Mesothelial cell of epicardium (in vitro differentiated cells): ENCODE measurements around the gene COL12A1. TPM values are rescaled to one million over a fixed set of nuclear protein-coding genes. Genes with fewer than 3 reads are reported as not detected.

ENCODE experiments used
- DNase-seq, 2 experiments: peaks; one replicate each; pipeline ENCODE4 v3.0.0; 2021; ENCODE audit warnings: low spot score in 2 of 2; ENCODE audit not compliant: unreplicated experiment in 2 of 2
- H3K27ac Mint-ChIP-seq: 2 replicates; pipeline ENCODE4 v1.8.0; 2021; ENCODE audit warnings: mixed read lengths
- H3K27me3 Mint-ChIP-seq: 2 replicates; pipeline ENCODE4 v1.8.0; 2021; ENCODE audit warnings: low read depth, mixed read lengths
- H3K36me3 Mint-ChIP-seq: 2 replicates; pipeline ENCODE4 v1.8.0; 2021; ENCODE audit warnings: mixed read lengths
- H3K4me1 Mint-ChIP-seq: 2 replicates; pipeline ENCODE4 v1.8.0; 2021; ENCODE audit warnings: mixed read lengths
- H3K4me3 Mint-ChIP-seq: 2 replicates; pipeline ENCODE4 v1.8.0; 2021; ENCODE audit warnings: mild to moderate bottlenecking, moderate library complexity, mixed read lengths
- H3K9me3 Mint-ChIP-seq: 2 replicates; pipeline ENCODE4 v1.8.0; 2021; ENCODE audit warnings: mixed read lengths
- CTCF ChIP-seq: fragments of 200-600 bp; sonication (generic); IDR thresholded peaks from one replicate; pipeline ENCODE4 v1.5.0; 2021; ENCODE audit warnings: antibody characterized with exemption; ENCODE audit not compliant: unreplicated experiment
- total RNA-seq: library from RNA; stranded (reverse); gene quantifications from 3 replicates; pipeline ENCODE4 v1.2.1, GENCODE V29; 2021

Gene COL12A1
- total RNA-seq, 1 donor from 2014 or later, result 10.5 TPM

GRCh38 chr6:75124085-75124484 lies 81.8 kb downstream of the COL12A1 start:
- H3K9me3 Mint-ChIP-seq, result no peaks in the 10 kb centered on the region
- no peak overlapping the region for H3K27ac Mint-ChIP-seq
- no peak for DNase-seq
- no peaks in the 10 kb centered on the region for H3K27me3 Mint-ChIP-seq
- H3K36me3 Mint-ChIP-seq, result peaks cover under 1% of the 10 kb centered on the region
- H3K4me1 Mint-ChIP-seq, result no peaks in the 10 kb centered on the region
- H3K4me3 Mint-ChIP-seq, result no peak overlapping the region
- TF ChIP-seq CTCF, result no peak

GRCh38 chr6:75118925-75119515 lies 86.8 kb downstream of the COL12A1 start:
- Mint-ChIP-seq H3K4me3 (no peak overlapping the region), H3K36me3 (peaks cover 2% of the 10 kb centered on the region), H3K27me3 (no peaks in the 10 kb centered on the region), H3K27ac (no peak overlapping the region), H3K4me1 (peaks cover 15% of the 10 kb centered on the region), H3K9me3 (no peaks in the 10 kb centered on the region)
- no peak for DNase-seq
- TF ChIP-seq CTCF, result no peak

GRCh38 chr6:75117701-75118100 lies 88.2 kb downstream of the COL12A1 start:
- no peak for DNase-seq
- no peak overlapping the region for H3K4me3 Mint-ChIP-seq
- H3K4me1 Mint-ChIP-seq, result peaks cover 20% of the 10 kb centered on the region
- no peaks in the 10 kb centered on the region for H3K27me3 Mint-ChIP-seq
- no peaks in the 10 kb centered on the region for H3K9me3 Mint-ChIP-seq
- peaks cover 2% of the 10 kb centered on the region for H3K36me3 Mint-ChIP-seq
- TF ChIP-seq CTCF, result no peak
- H3K27ac Mint-ChIP-seq, result no peak overlapping the region

GRCh38 chr6:75116946-75117345 lies 88.9 kb downstream of the COL12A1 start:
- no peak for DNase-seq
- Mint-ChIP-seq H3K27me3 (no peaks in the 10 kb centered on the region), H3K4me1 (peaks cover 22% of the 10 kb centered on the region), H3K36me3 (peaks cover 2% of the 10 kb centered on the region), H3K4me3 (no peak overlapping the region), H3K9me3 (no peaks in the 10 kb centered on the region), H3K27ac (no peak overlapping the region)
- no peak for TF ChIP-seq CTCF

GRCh38 chr6:75115481-75115880 lies 90.4 kb downstream of the COL12A1 start:
- Mint-ChIP-seq H3K4me1 (peaks cover 34% of the 10 kb centered on the region), H3K36me3 (peaks cover 2% of the 10 kb centered on the region), H3K27me3 (no peaks in the 10 kb centered on the region), H3K9me3 (no peaks in the 10 kb centered on the region), H3K4me3 (no peak overlapping the region), H3K27ac (peak overlapping the region; percentile 15)
- no peak for TF ChIP-seq CTCF
- DNase-seq, result no peak

- TF ChIP-seq CTCF, result no peak
- H3K27me3 Mint-ChIP-seq, result no peaks in the 10 kb centered on the region
- no peak for DNase-seq
- no peaks in the 10 kb centered on the region for H3K9me3 Mint-ChIP-seq
- H3K4me3 Mint-ChIP-seq, result no peak overlapping the region
- peaks cover 2% of the 10 kb centered on the region for H3K36me3 Mint-ChIP-seq
- no peak overlapping the region for H3K27ac Mint-ChIP-seq
- peaks cover 36% of the 10 kb centered on the region for H3K4me1 Mint-ChIP-seq
These were observed 91.0 kb downstream of the COL12A1 start for GRCh38 chr6:75114806-75115205.
